ENCODE measurements around the gene DNHD1. TPM values are rescaled to one million over a fixed set of nuclear protein-coding genes. Genes with fewer than 3 reads are reported as not detected.

DNHD1 gene
- polyA plus RNA-seq, 3 donors = 0.24 to 21.0 (median 0.59) TPM

DNA sequence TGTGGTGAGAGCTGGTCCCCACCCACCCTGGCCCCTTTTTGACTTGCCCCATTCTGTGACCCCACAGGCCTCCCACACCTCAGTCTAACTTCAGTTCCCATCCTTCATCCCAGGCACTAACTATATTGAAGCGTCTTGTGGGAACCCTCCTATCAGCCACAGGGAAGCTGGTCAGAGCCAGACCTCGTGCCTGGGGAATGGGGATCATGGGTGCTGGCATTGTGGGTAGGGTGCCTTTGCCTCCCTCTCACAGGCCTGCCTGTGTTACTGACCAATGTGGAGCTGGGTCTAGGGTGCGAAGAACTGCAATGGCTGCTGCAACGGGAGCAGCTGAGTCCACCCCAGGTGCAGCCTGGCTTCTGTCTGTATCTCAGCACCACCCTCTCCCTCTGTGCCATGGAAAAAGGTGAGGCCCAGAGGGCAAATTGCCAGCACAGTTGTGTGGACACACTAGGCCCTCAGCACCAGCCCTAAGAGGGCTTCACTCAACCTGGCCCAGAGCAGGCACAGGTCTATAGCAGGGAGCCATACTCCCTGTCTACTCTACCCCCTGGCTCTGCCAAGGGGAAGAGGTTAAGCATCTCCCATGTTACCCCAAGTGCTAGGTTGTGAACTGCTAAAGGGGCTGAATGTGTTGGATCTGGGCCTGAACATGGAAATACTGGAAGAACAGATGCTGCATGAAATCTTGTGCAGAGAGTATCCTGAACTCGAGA lies 69.1 kb downstream of the DNHD1 start:
- WGBS (ENCODE audit: insufficient coverage) = 98% methylated on average over 4 of the region's 5 CpGs
- H3K4me3 Mint-ChIP-seq = no peak overlapping the region
- intact Hi-C loops (cut with micrococcal nuclease) = no loop called here
- Histone ChIP-seq H3K79me2 (ENCODE audit: insufficient read depth, low read length) (no peaks in the 10 kb centered on the region), H3K4me2 (replicated peaks; ENCODE audit: extremely low read depth, low read length, poor library complexity, severe bottlenecking) (no peak overlapping the region), H4K20me1 (ENCODE audit: insufficient read depth, low read length) (no peaks in the 10 kb centered on the region), H3K36me3 (replicated peaks in 1 of 2; ENCODE audit: control insufficient read depth in 1 of 2, insufficient read depth in 2 of 2, low read length in 2 of 2) (no peaks in the 10 kb centered on the region), H3K4me3 (replicated peaks in 1 of 3; ENCODE audit: low read depth in 2 of 3, low read length in 3 of 3) (no peak overlapping the region), H3K4me1 (ENCODE audit: control insufficient read depth in 1 of 2, insufficient read depth in 2 of 2, low read length in 2 of 2) (no peaks in the 10 kb centered on the region), H3K9me3 (replicated peaks in 1 of 2; ENCODE audit: control insufficient read depth in 1 of 2, insufficient read depth in 1 of 2, low read length in 2 of 2) (peaks cover 0 to 6% of the 10 kb centered on the region in 2 donors), H3K27ac (ENCODE audit: low read depth in 1 of 2, low read length in 2 of 2) (no peak overlapping the region), H3K9ac (ENCODE audit: insufficient read depth, low read length, poor library complexity, severe bottlenecking) (no peak overlapping the region), H3K27me3 (ENCODE audit: control insufficient read depth in 2 of 2, insufficient read depth in 2 of 2, low read length in 2 of 2) (peaks cover 0 to 1% of the 10 kb centered on the region in 2 donors), H2AFZ (ENCODE audit: insufficient read depth, low read depth, low read length, poor library complexity, severe bottlenecking) (no peak overlapping the region)
- H3K27ac Mint-ChIP-seq = no peak overlapping the region
- H3K27me3 Mint-ChIP-seq (ENCODE audit: low read depth in 3 of 3) = peaks cover 0 to 4% (median 2%) of the 10 kb centered on the region in 3 donors
- H3K9me3 Mint-ChIP-seq = peaks cover 0 to 8% (median under 1%) of the 10 kb centered on the region in 7 donors
- H3K4me1 Mint-ChIP-seq = peaks cover 6% of the 10 kb centered on the region
- TF ChIP-seq, protein P1, sequence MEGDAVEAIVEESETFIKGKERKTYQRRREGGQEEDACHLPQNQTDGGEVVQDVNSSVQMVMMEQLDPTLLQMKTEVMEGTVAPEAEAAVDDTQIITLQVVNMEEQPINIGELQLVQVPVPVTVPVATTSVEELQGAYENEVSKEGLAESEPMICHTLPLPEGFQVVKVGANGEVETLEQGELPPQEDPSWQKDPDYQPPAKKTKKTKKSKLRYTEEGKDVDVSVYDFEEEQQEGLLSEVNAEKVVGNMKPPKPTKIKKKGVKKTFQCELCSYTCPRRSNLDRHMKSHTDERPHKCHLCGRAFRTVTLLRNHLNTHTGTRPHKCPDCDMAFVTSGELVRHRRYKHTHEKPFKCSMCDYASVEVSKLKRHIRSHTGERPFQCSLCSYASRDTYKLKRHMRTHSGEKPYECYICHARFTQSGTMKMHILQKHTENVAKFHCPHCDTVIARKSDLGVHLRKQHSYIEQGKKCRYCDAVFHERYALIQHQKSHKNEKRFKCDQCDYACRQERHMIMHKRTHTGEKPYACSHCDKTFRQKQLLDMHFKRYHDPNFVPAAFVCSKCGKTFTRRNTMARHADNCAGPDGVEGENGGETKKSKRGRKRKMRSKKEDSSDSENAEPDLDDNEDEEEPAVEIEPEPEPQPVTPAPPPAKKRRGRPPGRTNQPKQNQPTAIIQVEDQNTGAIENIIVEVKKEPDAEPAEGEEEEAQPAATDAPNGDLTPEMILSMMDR (IDR thresholded peaks at IDR 0.05) = no peak
- peaks cover 3 to 7% of the 10 kb centered on the region in 2 donors for H3K36me3 Mint-ChIP-seq
- no peak for DNase-seq

DNA sequence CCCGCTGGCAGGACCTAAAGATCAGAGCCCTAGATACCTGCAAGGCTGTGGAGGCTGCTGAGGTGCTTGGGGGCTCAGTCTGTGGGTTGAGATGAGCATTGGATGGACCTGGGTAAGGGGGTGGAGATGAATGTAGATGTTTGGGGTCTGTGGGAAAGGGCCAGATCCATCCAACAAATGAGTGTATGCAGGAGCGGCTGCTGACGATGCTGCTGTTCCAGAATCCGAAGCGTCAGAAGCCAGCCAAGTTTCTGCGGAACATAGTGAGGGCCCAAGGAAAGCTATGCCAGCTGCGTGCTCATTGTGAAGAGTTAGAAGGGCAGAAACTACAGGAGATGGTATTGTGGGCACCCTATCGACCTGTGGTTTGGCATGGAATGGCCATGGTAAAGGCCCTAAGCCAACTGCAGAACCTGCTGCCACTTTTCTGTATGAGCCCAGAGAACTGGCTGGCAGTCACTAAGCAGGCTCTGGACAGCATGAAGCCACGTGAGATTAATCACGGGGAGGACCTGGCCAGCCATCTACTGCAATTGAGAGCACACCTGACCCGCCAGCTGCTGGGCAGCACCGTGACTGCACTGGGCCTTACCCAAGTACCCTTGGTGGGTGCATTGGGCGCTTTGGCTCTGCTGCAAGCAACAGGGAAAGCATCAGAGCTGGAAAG lies 69.8 kb downstream of the DNHD1 start:
- Histone ChIP-seq H3K36me3 (replicated peaks in 1 of 2; ENCODE audit: control insufficient read depth in 1 of 2, insufficient read depth in 2 of 2, low read length in 2 of 2) (no peaks in the 10 kb centered on the region), H4K20me1 (ENCODE audit: insufficient read depth, low read length) (no peaks in the 10 kb centered on the region), H3K9me3 (replicated peaks in 1 of 2; ENCODE audit: control insufficient read depth in 1 of 2, insufficient read depth in 1 of 2, low read length in 2 of 2) (peaks cover 0 to 9% of the 10 kb centered on the region in 2 donors), H3K79me2 (ENCODE audit: insufficient read depth, low read length) (no peaks in the 10 kb centered on the region), H3K9ac (ENCODE audit: insufficient read depth, low read length, poor library complexity, severe bottlenecking) (no peak overlapping the region), H2AFZ (ENCODE audit: insufficient read depth, low read depth, low read length, poor library complexity, severe bottlenecking) (no peak overlapping the region), H3K4me2 (replicated peaks; ENCODE audit: extremely low read depth, low read length, poor library complexity, severe bottlenecking) (no peak overlapping the region), H3K4me3 (replicated peaks in 1 of 3; ENCODE audit: low read depth in 2 of 3, low read length in 3 of 3) (no peak overlapping the region), H3K4me1 (ENCODE audit: control insufficient read depth in 1 of 2, insufficient read depth in 2 of 2, low read length in 2 of 2) (no peaks in the 10 kb centered on the region), H3K27me3 (ENCODE audit: control insufficient read depth in 2 of 2, insufficient read depth in 2 of 2, low read length in 2 of 2) (peaks cover 0 to 4% of the 10 kb centered on the region in 2 donors), H3K27ac (ENCODE audit: low read depth in 1 of 2, low read length in 2 of 2) (no peak overlapping the region)
- TF ChIP-seq, protein P1 (IDR thresholded peaks at IDR 0.05) = no peak
- H3K27ac Mint-ChIP-seq = no peak overlapping the region
- 88% methylated on average over 13 of the region's 13 CpGs for WGBS (ENCODE audit: insufficient coverage)
- no peak overlapping the region for H3K4me3 Mint-ChIP-seq
- no peak for DNase-seq
- H3K9me3 Mint-ChIP-seq = peaks cover 0 to 15% (median 7%) of the 10 kb centered on the region in 7 donors
- H3K27me3 Mint-ChIP-seq (ENCODE audit: low read depth in 3 of 3) = peaks cover 0 to 9% (median 7%) of the 10 kb centered on the region in 3 donors
- H3K4me1 Mint-ChIP-seq = peaks cover 8% of the 10 kb centered on the region
- peaks cover 8 to 14% of the 10 kb centered on the region in 2 donors for H3K36me3 Mint-ChIP-seq
- intact Hi-C loops (cut with micrococcal nuclease) = no loop called here
